HG03103 (cell line): ENCODE results near the gene NOL4L.
"Not testable (repeated sequence)": the region's sequence is repeated elsewhere in the genome, so short reads cannot be mapped to it uniquely, and the experiment has no call there.

Experiments used
- ATAC-seq: cut with Tn5 transposase; IDR thresholded peaks from one replicate; pipeline ENCODE4 v1.9.1; 2021; ENCODE audit warnings: low read depth; ENCODE audit not compliant: unreplicated experiment

The NOL4L gene

GRCh38 chr20:32437391-32438074 is 147.6 kb downstream of the NOL4L start:
- no peak for ATAC-seq

- no peak for ATAC-seq
Observed at GRCh38 chr20:32436968-32437367, 148.2 kb downstream of the NOL4L start.

- ATAC-seq = no peak
Observed at GRCh38 chr20:32436142-32436861, 148.8 kb downstream of the NOL4L start.

GRCh38 chr20:32435449-32436107 is 149.6 kb downstream of the NOL4L start:
- ATAC-seq = no peak

GRCh38 chr20:32434434-32434833 is 150.7 kb downstream of the NOL4L start:
- ATAC-seq = no peak

GRCh38 chr20:32433311-32434021 is 151.7 kb downstream of the NOL4L start:
- ATAC-seq = no peak

GRCh38 chr20:32432277-32432676 is 152.9 kb downstream of the NOL4L start:
- no peak for ATAC-seq

GRCh38 chr20:32431457-32431856 is 153.7 kb downstream of the NOL4L start:
- ATAC-seq = no peak

- no peak for ATAC-seq
Observed at GRCh38 chr20:32429745-32430360, 155.3 kb downstream of the NOL4L start.

GRCh38 chr20:32429343-32429742 is 155.8 kb downstream of the NOL4L start:
- ATAC-seq = no peak

GRCh38 chr20:32427996-32428395 is 157.1 kb downstream of the NOL4L start:
- no peak for ATAC-seq

- ATAC-seq = no peak
Observed at GRCh38 chr20:32421290-32421689, 163.8 kb downstream of the NOL4L start.

- no peak for ATAC-seq
Observed at GRCh38 chr20:32418376-32418775, 166.8 kb downstream of the NOL4L start.

GRCh38 chr20:32416206-32416605 is 168.9 kb downstream of the NOL4L start:
- ATAC-seq = no peak

GRCh38 chr20:32415494-32415893 is 169.6 kb downstream of the NOL4L start:
- no peak for ATAC-seq

GRCh38 chr20:32411955-32412706 is 173.0 kb downstream of the NOL4L start:
- ATAC-seq = no peak

- ATAC-seq = not testable (repeated sequence)
Observed at GRCh38 chr20:32407131-32407750, 177.9 kb downstream of the NOL4L start.

- no peak for ATAC-seq
Observed at GRCh38 chr20:32406701-32407100, 178.4 kb downstream of the NOL4L start.

- no peak for ATAC-seq
Observed at GRCh38 chr20:32404017-32404416, 181.1 kb downstream of the NOL4L start.
